ENCODE results near the gene KRTAP19-7.

Gene KRTAP19-7

DNA sequence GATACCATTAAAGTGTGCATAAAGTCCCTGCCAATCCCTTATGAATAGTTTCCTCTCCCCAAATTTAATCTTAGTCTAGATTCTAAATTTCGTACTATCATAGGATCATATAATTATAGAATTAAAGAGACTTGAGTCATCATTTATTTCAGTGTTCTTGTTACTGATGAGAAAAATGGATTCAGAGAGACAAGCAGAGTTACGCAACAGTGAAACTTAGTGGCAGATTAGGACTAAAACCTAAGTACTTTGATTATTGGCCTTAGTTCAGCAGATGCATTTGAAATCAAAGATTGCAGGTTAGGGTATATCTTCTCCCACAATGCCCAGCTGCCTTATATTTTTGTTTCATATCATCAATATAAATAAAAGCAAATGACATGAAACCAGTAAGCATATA, 843 bp upstream of the KRTAP19-7 start:
- CTCF ChIA-PET, result no interaction called here
- POLR2A ChIA-PET, result no interaction called here
- TF ChIP-seq, protein P1, sequence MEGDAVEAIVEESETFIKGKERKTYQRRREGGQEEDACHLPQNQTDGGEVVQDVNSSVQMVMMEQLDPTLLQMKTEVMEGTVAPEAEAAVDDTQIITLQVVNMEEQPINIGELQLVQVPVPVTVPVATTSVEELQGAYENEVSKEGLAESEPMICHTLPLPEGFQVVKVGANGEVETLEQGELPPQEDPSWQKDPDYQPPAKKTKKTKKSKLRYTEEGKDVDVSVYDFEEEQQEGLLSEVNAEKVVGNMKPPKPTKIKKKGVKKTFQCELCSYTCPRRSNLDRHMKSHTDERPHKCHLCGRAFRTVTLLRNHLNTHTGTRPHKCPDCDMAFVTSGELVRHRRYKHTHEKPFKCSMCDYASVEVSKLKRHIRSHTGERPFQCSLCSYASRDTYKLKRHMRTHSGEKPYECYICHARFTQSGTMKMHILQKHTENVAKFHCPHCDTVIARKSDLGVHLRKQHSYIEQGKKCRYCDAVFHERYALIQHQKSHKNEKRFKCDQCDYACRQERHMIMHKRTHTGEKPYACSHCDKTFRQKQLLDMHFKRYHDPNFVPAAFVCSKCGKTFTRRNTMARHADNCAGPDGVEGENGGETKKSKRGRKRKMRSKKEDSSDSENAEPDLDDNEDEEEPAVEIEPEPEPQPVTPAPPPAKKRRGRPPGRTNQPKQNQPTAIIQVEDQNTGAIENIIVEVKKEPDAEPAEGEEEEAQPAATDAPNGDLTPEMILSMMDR (IDR thresholded peaks at IDR 0.05; ENCODE audit: control extremely low read depth, extremely low read depth, low read depth, missing control alignments), result no peak
- DNase-seq (ENCODE audit: extremely low spot score), result no peak

DNA sequence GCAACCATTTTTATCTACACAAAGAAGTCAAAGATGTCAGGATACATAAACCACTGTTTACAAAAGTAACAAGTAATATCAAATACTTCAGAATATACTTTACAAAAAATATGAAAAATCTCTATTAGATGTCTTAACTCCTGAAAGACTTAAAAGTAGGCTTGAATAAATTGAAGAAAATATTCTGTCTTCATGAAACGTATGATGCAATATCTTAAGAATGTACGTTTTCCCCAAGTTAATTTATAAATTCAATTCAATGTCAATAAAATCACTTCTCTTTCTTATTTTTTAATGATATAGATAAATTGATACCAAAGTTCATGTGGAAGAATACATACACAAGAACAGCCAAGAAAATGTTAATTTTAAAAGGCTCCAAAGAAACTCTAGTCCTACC, 6.0 kb downstream of the KRTAP19-7 start:
- TF ChIP-seq, protein P1 (IDR thresholded peaks at IDR 0.05; ENCODE audit: control extremely low read depth, extremely low read depth, low read depth, missing control alignments), result no peak
- ChIA-PET POLR2A (no interaction called here), CTCF (no interaction called here)
- no peak for DNase-seq (ENCODE audit: extremely low spot score)

DNA sequence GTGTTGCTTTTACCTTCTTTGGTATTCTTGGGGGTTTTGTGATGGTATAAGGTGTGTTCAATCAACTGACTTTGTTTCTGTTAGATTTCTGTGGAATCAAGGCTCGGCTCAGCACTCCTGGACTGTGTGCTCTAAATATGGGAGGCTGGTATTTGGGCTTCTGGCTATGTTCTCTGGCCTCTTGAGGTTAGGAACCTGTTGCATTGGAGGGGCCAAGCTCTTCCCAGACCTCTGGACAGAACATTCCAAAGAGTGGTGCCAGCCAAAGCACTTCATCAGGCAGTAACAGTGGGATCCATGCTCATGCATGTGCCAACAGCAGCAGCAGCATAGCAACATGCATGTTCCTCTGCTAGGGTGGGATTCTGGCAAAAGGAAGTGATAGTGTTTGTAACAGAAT, 8.3 kb downstream of the KRTAP19-7 start:
- ChIA-PET CTCF (no interaction called here), POLR2A (no interaction called here)
- no peak for DNase-seq (ENCODE audit: extremely low spot score)
- TF ChIP-seq, protein P1 (IDR thresholded peaks at IDR 0.05; ENCODE audit: control extremely low read depth, extremely low read depth, low read depth, missing control alignments), result no peak

DNA sequence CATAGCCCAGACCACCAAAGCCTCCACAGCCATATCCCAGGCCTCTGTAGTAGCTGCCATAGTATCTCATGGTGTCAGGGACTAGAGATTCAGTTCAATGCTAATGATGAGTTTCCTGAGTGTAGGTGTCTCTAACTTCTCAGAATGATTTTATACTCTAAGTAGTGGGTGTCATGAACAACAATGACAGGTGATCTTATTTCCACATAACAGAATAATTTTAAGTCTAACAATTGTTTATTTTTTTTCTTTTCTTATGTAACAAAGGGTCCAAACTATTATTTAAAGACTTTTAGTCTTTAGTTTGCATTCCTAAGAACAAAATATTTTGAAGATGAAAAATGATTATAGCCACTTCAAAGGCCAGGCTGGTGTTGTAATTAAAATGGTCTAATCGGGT, 19.4 kb downstream of the KRTAP19-7 start, which contains the start of gene KRTAP19-6:
Gene KRTAP19-6 (minus strand): TSS at position 101 of the 400 bp plus-strand sequence. CDS start 31 bp downstream, at position 70.
- ChIA-PET CTCF (no interaction called here), POLR2A (no interaction called here)
- TF ChIP-seq, protein P1 (IDR thresholded peaks at IDR 0.05; ENCODE audit: control extremely low read depth, extremely low read depth, low read depth, missing control alignments), result no peak
- no peak for DNase-seq (ENCODE audit: extremely low spot score)

DNA sequence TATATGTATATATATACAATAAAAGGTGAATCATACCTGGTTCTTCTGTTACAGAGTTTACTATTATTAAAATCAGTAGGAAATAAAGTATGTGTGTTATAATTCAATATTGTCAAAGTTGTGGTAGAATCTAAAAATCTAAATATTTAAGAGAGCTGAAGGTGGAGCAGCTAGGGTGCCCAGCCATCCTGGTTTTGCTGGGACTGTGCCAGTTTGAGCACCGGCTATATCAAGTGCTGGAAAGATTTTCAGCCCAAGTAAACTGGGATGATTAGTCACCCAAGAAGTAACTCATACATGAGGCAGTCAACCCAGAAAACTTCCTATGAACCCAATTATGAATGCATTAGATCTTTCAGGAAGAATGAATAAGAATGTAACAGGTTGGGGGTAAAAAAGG, 42.2 kb downstream of the KRTAP19-7 start:
- POLR2A ChIA-PET, result no interaction called here
- TF ChIP-seq, protein P1 (IDR thresholded peaks at IDR 0.05; ENCODE audit: control extremely low read depth, extremely low read depth, low read depth, missing control alignments), result no peak
- CTCF ChIA-PET, result interaction anchor here (1.3 kb wide), 1 partner anchor 10 kb away, joined by 4 read pairs; no protein-coding TSS in a partner anchor
- no peak for DNase-seq (ENCODE audit: extremely low spot score)

DNA sequence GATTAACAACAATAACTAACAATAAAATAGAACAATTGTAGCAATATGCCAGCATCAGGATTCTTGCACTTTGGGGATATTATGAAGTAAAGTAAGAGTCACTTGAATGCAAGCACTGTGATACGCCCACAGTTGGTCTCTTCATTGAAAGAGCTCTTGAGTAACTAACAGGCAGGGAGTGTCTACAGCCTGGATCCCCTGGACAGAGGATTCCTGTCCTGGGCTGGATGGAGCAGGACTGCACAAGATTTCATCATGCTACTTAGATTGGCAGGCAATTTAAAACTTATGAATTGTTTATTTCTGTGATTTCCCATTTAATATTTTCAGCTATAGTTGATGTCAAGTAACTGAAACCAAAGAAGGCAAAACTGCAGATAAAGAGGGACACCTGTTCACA, 45.4 kb downstream of the KRTAP19-7 start:
- DNase-seq (ENCODE audit: extremely low spot score), result no peak
- ChIA-PET POLR2A (no interaction called here), CTCF (no interaction called here)
- TF ChIP-seq, protein P1 (IDR thresholded peaks at IDR 0.05; ENCODE audit: control extremely low read depth, extremely low read depth, low read depth, missing control alignments), result no peak
